SK-N-MC (cell line): ENCODE results near the gene MFN2.
"Not testable (repeated sequence)": the region's sequence is repeated elsewhere in the genome, so short reads cannot be mapped to it uniquely, and the experiment has no call there.

ENCODE experiments used
- EZH2 ChIP-seq: fragments of 200-600 bp; sonication (generic); IDR thresholded peaks from one replicate; pipeline ENCODE4 v1.6.1; 2017; ENCODE audit warnings: antibody characterized with exemption
- POLR2AphosphoS5 ChIP-seq: IDR thresholded peaks from 2 replicates; pipeline ENCODE4 v1.6.1; 2012; ENCODE audit warnings: mild to moderate bottlenecking, low read depth, low read length, borderline replicate concordance

- not testable (repeated sequence) for TF ChIP-seq POLR2AphosphoS5, EZH2
Measured at GRCh38 chr1:12008355-12008754, 28.1 kb downstream of the MFN2 start.
